ENCODE data around the gene ZNF462.

- TF ChIP-seq POLR2A (IDR thresholded peaks at IDR 0.05) (no peak), CTCF (IDR thresholded peaks at IDR 0.05) (no peak)
Observed at GRCh38 chr9:106880863-106881262, 17.9 kb downstream of the ZNF462 start.
